NCI-H2107 treated with DMSO at 0.1 percent for 48 hours (cell line): ENCODE results near the gene ZFR2.

ENCODE experiments used
- DNase-seq: peaks from one replicate; lab custom pipeline; 2025; ENCODE audit not compliant: unreplicated experiment; lab: John Stamatoyannopoulos, UW

Gene ZFR2

DNA sequence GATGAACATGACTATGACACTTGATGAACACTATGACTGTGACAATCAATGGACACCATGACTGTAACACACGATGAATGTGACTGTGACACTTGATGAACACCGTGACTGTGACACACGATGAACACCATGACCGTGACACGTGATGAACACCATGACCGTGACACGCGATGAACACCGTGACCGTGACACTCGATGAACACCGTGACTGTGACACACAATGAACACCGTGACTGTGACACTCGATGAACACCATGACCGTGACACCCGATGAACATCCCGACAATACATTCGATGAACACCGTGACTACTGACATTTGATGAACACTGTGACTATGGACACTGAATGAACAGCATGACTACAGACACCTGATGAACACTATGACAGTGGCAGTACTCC lies 30.9 kb downstream of the ZFR2 start:
- no peak for DNase-seq

GRCh38 chr19:3837332-3837731 lies 31.5 kb downstream of the ZFR2 start:
- no peak for DNase-seq

GRCh38 chr19:3836887-3837286 lies 32.0 kb downstream of the ZFR2 start:
- no peak for DNase-seq

GRCh38 chr19:3835055-3835435 lies 33.8 kb downstream of the ZFR2 start:
- no peak for DNase-seq

- DNase-seq: no peak
These were observed 34.3 kb downstream of the ZFR2 start for GRCh38 chr19:3834349-3835054.

GRCh38 chr19:3833578-3834348 lies 35.1 kb downstream of the ZFR2 start:
- DNase-seq: no peak

DNA sequence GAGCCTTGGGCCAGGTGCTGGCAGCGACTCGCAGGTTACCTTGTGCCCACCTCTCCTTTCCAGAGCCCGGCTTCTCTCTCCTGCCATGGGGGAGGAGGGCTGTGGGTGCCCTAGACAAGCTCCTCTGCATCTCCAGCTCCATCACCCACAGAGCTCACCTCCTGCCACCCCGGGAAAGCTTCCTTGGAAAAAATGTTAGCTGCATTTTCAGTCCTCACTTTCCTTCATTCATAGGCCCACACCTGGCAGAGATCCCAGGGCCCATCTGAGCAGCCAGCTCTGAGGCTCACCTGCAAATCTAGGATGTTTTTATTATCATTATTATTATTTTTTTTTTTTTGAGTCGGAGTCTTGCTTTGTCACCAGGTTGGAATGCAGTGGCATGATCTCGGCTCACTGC lies 36.8 kb downstream of the ZFR2 start:
- DNase-seq: no peak

GRCh38 chr19:3831601-3832000 lies 37.2 kb downstream of the ZFR2 start:
- no peak for DNase-seq

DNA sequence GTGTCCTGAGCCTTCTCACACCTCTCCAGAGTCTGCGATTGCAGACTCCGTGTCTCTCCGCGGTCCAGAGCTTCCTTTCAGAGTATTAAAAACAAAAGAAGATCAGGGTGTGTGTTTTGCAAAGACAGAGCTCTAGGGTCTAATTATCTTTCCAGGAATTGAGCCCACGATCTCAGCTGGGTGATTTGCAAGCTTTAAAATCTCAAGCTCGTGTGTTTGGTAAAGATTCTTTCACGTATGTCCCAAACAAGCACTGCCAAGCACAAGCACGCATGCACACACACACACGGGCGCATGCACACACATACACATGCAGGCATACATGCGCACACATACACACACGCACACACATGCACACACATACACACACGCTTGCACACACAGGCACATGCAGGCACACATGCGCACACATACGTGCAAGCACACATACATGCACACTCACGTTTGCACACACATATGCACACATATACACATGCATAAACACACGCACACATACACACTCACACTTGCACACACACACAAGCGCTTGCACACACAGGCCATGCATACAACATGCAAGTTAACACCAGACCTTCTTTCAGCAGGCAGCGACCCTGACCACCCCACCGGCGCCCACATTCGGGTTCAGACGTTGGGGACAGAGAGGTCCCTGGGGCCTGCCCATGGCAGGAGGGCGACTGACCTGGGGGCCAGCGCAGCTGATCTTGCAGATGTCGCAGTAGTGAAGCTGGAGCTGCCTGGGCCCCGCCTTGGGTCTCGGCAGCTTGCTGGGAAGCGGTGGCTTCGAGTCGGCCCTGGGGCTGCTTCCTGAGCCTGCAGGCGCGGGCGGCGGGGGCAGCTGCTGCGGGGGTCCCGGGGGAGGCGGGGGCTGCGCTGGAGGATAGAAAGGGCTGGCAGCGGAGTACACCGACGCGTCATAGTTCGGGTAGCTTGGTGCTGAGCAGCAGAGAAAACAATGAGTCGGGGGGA lies 37.9 kb downstream of the ZFR2 start:
- DNase-seq: no peak

GRCh38 chr19:3827306-3827705 lies 41.5 kb downstream of the ZFR2 start:
- DNase-seq: no peak

GRCh38 chr19:3826163-3826562 lies 42.7 kb downstream of the ZFR2 start:
- DNase-seq: no peak

- DNase-seq: no peak
These were observed 43.4 kb downstream of the ZFR2 start for GRCh38 chr19:3825286-3825956.

GRCh38 chr19:3823350-3823713 lies 45.5 kb downstream of the ZFR2 start:
- DNase-seq: no peak

GRCh38 chr19:3822683-3823349 lies 46.0 kb downstream of the ZFR2 start:
- DNase-seq: no peak

DNA sequence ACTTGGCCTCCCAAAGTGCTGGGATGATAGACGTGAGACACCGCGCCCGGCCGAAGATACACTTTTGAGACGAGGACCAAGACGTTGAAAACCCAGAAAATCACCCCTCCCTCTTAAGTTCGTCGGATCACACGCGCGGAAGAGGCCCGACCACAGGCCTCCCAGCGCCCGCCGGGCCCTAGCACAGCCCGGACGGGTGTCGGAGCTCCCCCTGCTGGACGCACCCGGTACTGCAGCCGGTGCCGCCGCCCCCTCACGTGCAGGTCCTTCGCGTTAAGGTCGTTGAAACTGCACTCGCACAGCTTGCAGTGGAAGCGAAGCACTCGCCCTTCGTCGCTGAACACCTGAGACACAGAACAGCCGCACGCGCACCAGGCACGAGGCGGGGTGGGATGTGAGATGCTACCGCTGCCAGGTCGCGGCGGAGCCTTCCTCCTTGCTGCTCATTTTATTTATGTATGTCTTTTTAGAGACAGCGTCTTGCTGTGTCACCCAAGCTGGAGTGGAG lies 46.9 kb downstream of the ZFR2 start:
- DNase-seq: no peak

GRCh38 chr19:3821156-3821555 lies 47.7 kb downstream of the ZFR2 start:
- DNase-seq: no peak

DNA sequence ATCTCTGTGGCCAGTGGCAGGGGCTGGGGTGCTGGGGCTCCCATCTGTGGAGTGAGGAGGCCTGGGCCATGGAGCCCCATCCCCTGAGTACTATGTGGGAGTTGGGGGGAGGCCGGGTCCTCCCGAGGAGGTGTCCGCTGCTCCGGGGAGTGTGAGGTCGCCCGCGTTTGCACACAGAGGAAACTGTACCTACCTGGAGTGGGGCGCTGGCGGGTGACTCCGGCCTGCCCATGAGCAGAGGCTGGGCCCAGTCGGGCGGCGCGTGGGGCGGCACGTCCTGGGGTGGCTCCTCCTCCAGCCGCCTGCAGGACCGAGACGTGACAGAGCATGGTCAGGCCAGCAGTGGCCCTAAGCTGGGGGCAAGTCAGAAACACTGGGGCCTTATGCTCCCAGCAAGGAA lies 48.8 kb downstream of the ZFR2 start:
- no peak for DNase-seq

DNA sequence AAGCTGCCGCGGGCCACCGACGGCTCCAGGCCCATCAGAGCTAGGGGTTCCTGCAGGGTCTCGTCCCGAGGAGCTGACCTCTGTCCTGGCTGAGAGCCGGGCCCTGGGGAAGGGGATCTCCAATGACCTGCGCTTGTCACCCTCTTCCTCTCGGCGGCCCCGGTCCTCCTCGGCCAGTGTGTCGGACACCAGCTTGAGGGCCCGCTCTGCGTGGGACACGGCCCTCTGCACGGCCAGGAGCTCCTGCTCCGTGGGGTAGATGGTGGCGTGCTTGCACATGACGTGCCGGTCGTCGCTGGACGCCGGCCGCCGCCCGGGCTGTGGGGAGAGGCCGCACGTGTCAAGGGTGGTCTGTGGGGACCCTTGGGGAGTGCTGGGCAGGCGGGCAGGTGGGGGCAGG lies 49.9 kb downstream of the ZFR2 start:
- DNase-seq: no peak

- DNase-seq: no peak
These were observed 50.4 kb downstream of the ZFR2 start for GRCh38 chr19:3818466-3818865.

GRCh38 chr19:3817761-3818160 lies 51.1 kb downstream of the ZFR2 start:
- no peak for DNase-seq
